Liver (tissue), 9 donors: ENCODE results near the gene XXYLT1. TPM values are rescaled to one million over a fixed set of nuclear protein-coding genes. Genes with fewer than 3 reads are reported as not detected.

Source experiments
- DNase-seq: peaks from one replicate; pipeline ENCODE4 v3.0.0-alpha.2; 2017; ENCODE audit warnings: low spot score
- H3K27ac ChIP-seq, 2 donors: one replicate each; pipeline ENCODE4 v1.7.0; 2013; ENCODE audit warnings: inconsistent platforms in 2 of 2, low read length in 2 of 2, control low read depth in 1 of 2, low read depth in 1 of 2, mild to moderate bottlenecking in 1 of 2
- H3K27me3 ChIP-seq, 4 donors: one replicate each; pipeline versions ENCODE4 v1.6.1 to v1.7.0; 2013; ENCODE audit warnings: low read length in 3 of 4, inconsistent platforms in 1 of 4, mild to moderate bottlenecking in 1 of 4, moderate library complexity in 1 of 4; ENCODE audit not compliant: control insufficient read depth in 4 of 4, insufficient read depth in 4 of 4
- H3K36me3 ChIP-seq, 4 donors: one replicate each; pipeline versions ENCODE4 v1.6.1 to v1.7.0; 2013; ENCODE audit warnings: low read length in 3 of 4, mild to moderate bottlenecking in 3 of 4, low read depth in 1 of 4, moderate library complexity in 1 of 4; ENCODE audit not compliant: control insufficient read depth in 4 of 4, insufficient read depth in 3 of 4
- H3K4me1 ChIP-seq, 4 donors: one replicate each; pipeline versions ENCODE4 v1.6.1 to v1.7.0; 2013; ENCODE audit warnings: low read length in 3 of 4, mild to moderate bottlenecking in 3 of 4, moderate library complexity in 1 of 4; ENCODE audit not compliant: control insufficient read depth in 4 of 4, insufficient read depth in 4 of 4
- H3K4me3 ChIP-seq, 3 donors: one replicate each; pipeline versions ENCODE4 v1.6.1 to v1.7.0; 2013; ENCODE audit warnings: low read length in 3 of 3, control low read depth in 1 of 3, low read depth in 1 of 3, mild to moderate bottlenecking in 1 of 3
- H3K9ac ChIP-seq, 2 donors: one replicate each; pipeline ENCODE4 v1.7.0; 2013; ENCODE audit warnings: low read length in 2 of 2, mild to moderate bottlenecking in 2 of 2, moderate library complexity in 2 of 2, control low read depth in 1 of 2, low read depth in 1 of 2
- H3K9me3 ChIP-seq, 4 donors: one replicate each; pipeline versions ENCODE4 v1.6.1 to v1.7.0; 2013; ENCODE audit warnings: low read length in 3 of 4; ENCODE audit not compliant: control insufficient read depth in 4 of 4
- CTCF ChIP-seq: fragments of 150-350 bp; IDR thresholded peaks from 2 replicates; pipeline ENCODE4 v1.5.1; 2017; ENCODE audit warnings: improper control_type of control experiment, low read depth, low read length; ENCODE audit not compliant: missing input control
- FOXA1 ChIP-seq: IDR thresholded peaks from 2 replicates; pipeline ENCODE4 v1.6.1; 2016; ENCODE audit warnings: antibody characterized with exemption
- FOXA2 ChIP-seq: IDR thresholded peaks from 2 replicates; pipeline ENCODE4 v1.6.1; 2016; ENCODE audit warnings: antibody characterized with exemption
- GABPA ChIP-seq, 2 donors: IDR thresholded peaks in 1 of 2; conservative IDR thresholded peaks in 1 of 2; 2 replicates each; pipeline ENCODE4 v1.6.1; 2016; ENCODE audit warnings: antibody characterized with exemption in 2 of 2, mild to moderate bottlenecking in 1 of 2, moderate library complexity in 1 of 2
- HNF4A ChIP-seq, 2 donors: conservative IDR thresholded peaks; 2 replicates each; pipeline ENCODE4 v1.6.1; 2016; ENCODE audit warnings: antibody characterized with exemption in 2 of 2, mild to moderate bottlenecking in 2 of 2
- HNF4G ChIP-seq: IDR thresholded peaks from 2 replicates; pipeline ENCODE4 v1.6.1; 2016; ENCODE audit warnings: antibody characterized with exemption
- JUND ChIP-seq, 2 donors: IDR thresholded peaks; 2 replicates each; pipeline ENCODE4 v1.6.1; 2016; ENCODE audit warnings: antibody characterized with exemption in 2 of 2
- NR2F2 ChIP-seq: IDR thresholded peaks from 2 replicates; pipeline ENCODE4 v1.6.1; 2016; ENCODE audit warnings: antibody characterized with exemption
- REST ChIP-seq: IDR thresholded peaks from 2 replicates; pipeline ENCODE4 v1.6.1; 2016; ENCODE audit warnings: antibody characterized with exemption, mild to moderate bottlenecking
- RXRA ChIP-seq, 2 donors: IDR thresholded peaks; 2 replicates each; pipeline ENCODE4 v1.6.1; 2017 to 2018; ENCODE audit warnings: antibody characterized with exemption in 2 of 2, mild to moderate bottlenecking in 1 of 2
- SP1 ChIP-seq: IDR thresholded peaks from 2 replicates; pipeline ENCODE4 v1.6.1; 2018; ENCODE audit warnings: antibody characterized with exemption, mild to moderate bottlenecking
- TAF1 ChIP-seq: conservative IDR thresholded peaks from 2 replicates; pipeline ENCODE4 v1.6.1; 2016; ENCODE audit warnings: antibody characterized with exemption, mild to moderate bottlenecking
- YY1 ChIP-seq: IDR thresholded peaks from 2 replicates; pipeline ENCODE4 v1.6.1; 2016; ENCODE audit warnings: antibody characterized with exemption, mild to moderate bottlenecking
- ZBTB33 ChIP-seq: IDR thresholded peaks from 2 replicates; pipeline ENCODE4 v1.6.1; 2016; ENCODE audit warnings: antibody characterized with exemption
- WGBS: extraction: QIAGEN DNeasy Blood & Tissue Kit; methylation state at CpG from one replicate; pipeline ENCODE4 v1.1.7; 2013; 5-methylcytosine and 5-hydroxymethylcytosine counted together
- polyA plus RNA-seq, 2 donors: library from polyadenylated mRNA; stranded (reverse) in 1 of 2; unstranded in 1 of 2; fragments of 200-250 nt in 1 of 2; fragments of >200 nt in 1 of 2; fragmentation: Nextera tagmentation in 1 of 2; extraction: Ambion mirVana in 1 of 2; gene quantifications; one replicate each; pipeline versions ENCODE4 v1.2.1 to v1.2.3, GENCODE V29; 2013 to 2015
- total RNA-seq, 2 donors: library from RNA; depleted of rRNA; stranded (reverse); fragments of >200 nt; gene quantifications; one replicate each; pipeline ENCODE4 v1.2.3, GENCODE V29; 2014
- TF ChIP-seq, protein P1 (sequence below): IDR thresholded peaks from 2 replicates; pipeline ENCODE4 v1.6.1; 2016; ENCODE audit warnings: antibody characterized with exemption
- donor health status: healthy.
- donor health status: healthy.
- donor health status: healthy.
- donor health status: healthy.
- donor health status: healthy.

The XXYLT1 gene
- total and polyA plus RNA-seq, 4 donors = 0.93 to 7.6 (median 2.8) TPM

GRCh38 chr3:195077611-195078540 is 193.1 kb downstream of the XXYLT1 start:
- WGBS = 90% methylated on average over 29 of the region's 29 CpGs
- Histone ChIP-seq H3K4me3 (no peak overlapping the region), H3K27me3 (no peaks in the 10 kb centered on the region), H3K9me3 (no peaks in the 10 kb centered on the region), H3K36me3 (no peaks in the 10 kb centered on the region), H3K27ac (no peak overlapping the region), H3K4me1 (no peaks in the 10 kb centered on the region), H3K9ac (no peak overlapping the region)
- DNase-seq = no peak
- TF ChIP-seq YY1 = no peak
- no peak for TF ChIP-seq REST
- no peak for TF ChIP-seq HNF4G
- TF ChIP-seq NR2F2 = no peak
- TF ChIP-seq, protein P1, sequence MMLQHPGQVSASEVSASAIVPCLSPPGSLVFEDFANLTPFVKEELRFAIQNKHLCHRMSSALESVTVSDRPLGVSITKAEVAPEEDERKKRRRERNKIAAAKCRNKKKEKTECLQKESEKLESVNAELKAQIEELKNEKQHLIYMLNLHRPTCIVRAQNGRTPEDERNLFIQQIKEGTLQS = no peak
- no peak for TF ChIP-seq JUND (IDR thresholded peaks at IDR 0.05)
- TF ChIP-seq FOXA1 = no peak
- TF ChIP-seq TAF1 = no peak
- no peak for TF ChIP-seq GABPA (IDR thresholded peaks at IDR 0.05 in 1 of 2, conservative IDR thresholded peaks at IDR 0.05 in 1 of 2)
- no peak for TF ChIP-seq RXRA (IDR thresholded peaks at IDR 0.05)
- TF ChIP-seq FOXA2 = no peak
- no peak for TF ChIP-seq ZBTB33
- TF ChIP-seq CTCF = no peak
- TF ChIP-seq HNF4A (conservative IDR thresholded peaks at IDR 0.05) = no peak
- no peak for TF ChIP-seq SP1
